Motor neuron (in vitro differentiated cells): ENCODE measurements around the gene LGI4. TPM values are rescaled to one million over a fixed set of nuclear protein-coding genes. Genes with fewer than 3 reads are reported as not detected.

Experiments
- ATAC-seq, 8 experiments: fragments of 200-7000 bp; cut with Tn5 transposase; replicated peaks in 6 of 8; 2 replicates each; pipeline ENCODE4 v1.8.0; 2021; ENCODE audit warnings: mild to moderate bottlenecking in 8 of 8, moderate library complexity in 8 of 8
- H3K27ac ChIP-seq, 2 donors: fragments of 250-450 bp; sonication (Bioruptor Pico); 2 replicates each; pipeline ENCODE4 v1.9.0; 2021; ENCODE audit warnings: antibody characterized with exemption in 2 of 2, mild to moderate bottlenecking in 2 of 2, moderate library complexity in 1 of 2
- H3K4me1 ChIP-seq, 2 donors: fragments of 250-450 bp; sonication (Bioruptor Pico); replicated peaks in 1 of 2; 2 replicates each; pipeline ENCODE4 v1.6.1; 2021; ENCODE audit warnings: antibody characterized with exemption in 2 of 2, mild to moderate bottlenecking in 2 of 2, moderate library complexity in 1 of 2
- H3K4me3 ChIP-seq, 5 donors: fragments of 250-450 bp; sonication (Bioruptor Pico); 2 replicates each; pipeline ENCODE4 v1.9.0; 2021; ENCODE audit warnings: antibody characterized with exemption in 5 of 5, mild to moderate bottlenecking in 5 of 5, moderate library complexity in 4 of 5
- WGBS, 10 experiments: fragments of 450-650 bp; shearing (Covaris generic); methylation state at CpG; one replicate each; pipeline ENCODE4 v1.0.0; 2022; 5-methylcytosine and 5-hydroxymethylcytosine counted together
- in situ Hi-C, 9 experiments: fragments of 400-800 bp; cut with MboI; loops; one replicate each; pipeline ENCODE4 v1.15.0; 2021; ENCODE audit warnings: low sequenced_read_pairs in 9 of 9, low pct_unique_long_range_greater_than_20kb in 2 of 9; ENCODE audit not compliant: unreplicated experiment in 9 of 9
- total RNA-seq, 8 experiments: library from RNA; unstranded; fragments of 300-600 nt; gene quantifications; 2 replicates each; pipeline versions ENCODE4 v1.2.3 to v1.2.4, GENCODE V29; 2022

The LGI4 gene
- total RNA-seq, 8 experiments from 2014 or later = 0.49 to 3.5 (median 1.7) TPM

- peak in 2 of 8 experiments; percentile 20 to 71 for ATAC-seq
- Histone ChIP-seq H3K4me3 (no peak overlapping the region), H3K27ac (no peak overlapping the region), H3K4me1 (no peaks in the 10 kb centered on the region)
- 40 to 68% (median 51%) methylated on average over 1 to 9 of the region's 16 CpGs; no CpG with 5 or more reads in 4 of the 10 experiments for WGBS, 10 experiments
- in situ Hi-C loops = no loop called here
These were observed 34.0 kb downstream of the LGI4 start for GRCh38 chr19:35100588-35101533.

DNA sequence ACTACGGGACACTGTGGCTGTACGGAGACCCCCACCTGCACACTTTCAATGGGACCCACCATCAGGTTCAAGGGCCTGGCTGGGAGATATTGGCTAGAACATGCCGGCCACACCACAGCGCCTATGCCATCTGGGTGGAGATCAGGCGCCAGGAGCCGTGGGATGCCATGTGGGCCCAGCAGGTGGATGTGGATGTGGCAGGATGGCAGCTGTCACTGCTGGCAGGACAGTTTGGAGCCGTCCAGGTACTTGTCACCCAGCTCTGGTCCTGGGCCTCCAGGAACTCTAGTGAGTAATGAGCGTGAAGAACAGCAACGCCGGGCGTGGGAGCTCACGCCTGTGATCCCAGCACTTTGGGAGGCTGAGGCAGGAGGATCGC lies 35.0 kb downstream of the LGI4 start:
- H3K4me1 ChIP-seq = no peaks in the 10 kb centered on the region
- H3K4me3 ChIP-seq = no peak overlapping the region
- H3K27ac ChIP-seq = no peak overlapping the region
- in situ Hi-C loops = no loop called here
- ATAC-seq = no peak
- 60 to 100% (median 85%) methylated on average over 1 to 5 of the region's 13 CpGs; no CpG with 5 or more reads in 2 of the 10 experiments for WGBS, 10 experiments

- ATAC-seq = no peak
- Histone ChIP-seq H3K27ac (no peak overlapping the region), H3K4me1 (no peaks in the 10 kb centered on the region), H3K4me3 (no peak overlapping the region)
- in situ Hi-C loops = no loop called here
- WGBS, 10 experiments = 60 to 80% (median 75%) methylated on average over 1 to 7 of the region's 21 CpGs; no CpG with 5 or more reads in 5 of the 10 experiments
These were observed 35.5 kb downstream of the LGI4 start for GRCh38 chr19:35099155-35099896.

DNA sequence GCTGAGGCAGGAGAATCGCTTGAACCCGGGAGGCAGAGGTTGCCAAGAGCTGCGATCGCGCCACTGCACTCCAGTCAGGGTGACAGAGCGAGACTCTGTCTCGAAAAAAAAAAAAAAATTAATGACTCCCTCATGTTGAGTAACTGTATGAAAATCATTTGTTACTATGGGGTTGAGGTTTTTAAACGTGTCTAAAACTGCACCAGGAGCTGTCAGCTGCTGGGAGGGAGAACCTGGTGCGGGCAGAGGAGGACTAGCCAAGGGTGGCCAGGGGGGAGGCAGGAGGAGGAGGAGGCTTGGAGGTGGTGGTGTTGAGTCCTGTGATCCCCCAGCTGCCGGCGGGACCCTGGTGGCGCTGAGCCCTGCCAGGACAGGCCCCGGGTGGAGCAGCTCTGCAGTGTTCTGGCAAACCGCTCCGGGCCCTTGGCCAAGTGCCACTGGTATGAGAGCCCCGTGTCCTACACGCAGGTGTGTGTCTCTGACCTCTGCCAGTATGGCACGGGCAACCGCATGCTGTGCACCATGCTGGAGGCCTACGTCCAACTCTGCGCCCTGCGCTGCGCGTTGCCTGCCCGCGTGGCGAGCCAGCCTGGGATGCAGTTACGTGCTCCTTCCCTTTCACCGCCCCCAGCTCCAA lies 36.3 kb downstream of the LGI4 start:
- in situ Hi-C loops = no loop called here
- Histone ChIP-seq H3K27ac (no peak overlapping the region), H3K4me3 (no peak overlapping the region), H3K4me1 (no peaks in the 10 kb centered on the region)
- no peak for ATAC-seq
- WGBS, 10 experiments = 17 to 95% (median 58%) methylated on average over 1 to 22 of the region's 29 CpGs; no CpG with 5 or more reads in 2 of the 10 experiments

- Histone ChIP-seq H3K4me1 (no peaks in the 10 kb centered on the region), H3K27ac (no peak overlapping the region), H3K4me3 (no peak overlapping the region)
- no peak for ATAC-seq
- in situ Hi-C loops = no loop called here
- WGBS, 10 experiments = 44 to 94% (median 65%) methylated on average over 3 to 8 of the region's 8 CpGs
These were observed 39.0 kb downstream of the LGI4 start for GRCh38 chr19:35095667-35096368.

- H3K27ac ChIP-seq = no peak overlapping the region
- no peaks in the 10 kb centered on the region for H3K4me1 ChIP-seq
- in situ Hi-C loops = no loop called here
- ATAC-seq = no peak
- H3K4me3 ChIP-seq = no peak overlapping the region
- WGBS, 10 experiments = 36 to 100% (median 90%) methylated on average over 1 to 4 of the region's 4 CpGs; no CpG with 5 or more reads in 1 of the 10 experiments
These were observed 40.2 kb downstream of the LGI4 start for GRCh38 chr19:35094656-35095055.

DNA sequence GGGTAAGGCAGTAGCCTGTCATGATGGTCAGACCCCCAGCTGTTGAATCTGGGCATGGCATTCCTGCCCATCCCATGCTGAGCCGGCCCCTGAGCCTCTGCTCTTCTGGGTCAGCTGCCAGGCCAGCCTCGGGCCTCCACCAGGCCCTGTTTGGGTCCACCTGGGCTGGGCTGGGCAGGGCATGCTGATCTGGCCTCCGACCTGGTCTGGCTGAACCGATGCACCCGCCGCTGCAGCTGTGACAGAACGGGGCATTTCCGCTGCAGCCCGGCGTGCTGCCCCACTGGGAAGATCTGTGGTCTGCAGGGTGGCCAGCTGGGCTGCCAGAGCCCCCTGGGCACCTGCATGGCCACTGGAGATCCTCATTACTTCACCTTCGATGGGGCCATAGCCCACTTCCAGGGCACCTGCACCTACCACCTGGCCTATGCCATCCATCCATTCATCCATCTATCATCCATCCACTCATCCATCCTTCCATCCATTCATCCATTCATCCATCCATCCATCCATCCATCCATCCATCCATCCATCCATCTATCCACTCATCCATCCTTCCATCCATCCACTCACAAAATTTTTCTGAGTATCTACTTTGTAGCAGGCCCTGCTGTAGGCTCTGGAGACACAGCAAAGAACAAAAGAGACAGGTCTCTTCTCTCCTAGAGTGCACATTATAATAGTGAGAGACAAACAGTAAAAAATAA lies 40.8 kb downstream of the LGI4 start:
- WGBS, 10 experiments = 60 to 100% (median 80%) methylated on average over 1 to 3 of the region's 11 CpGs; no CpG with 5 or more reads in 5 of the 10 experiments

DNA sequence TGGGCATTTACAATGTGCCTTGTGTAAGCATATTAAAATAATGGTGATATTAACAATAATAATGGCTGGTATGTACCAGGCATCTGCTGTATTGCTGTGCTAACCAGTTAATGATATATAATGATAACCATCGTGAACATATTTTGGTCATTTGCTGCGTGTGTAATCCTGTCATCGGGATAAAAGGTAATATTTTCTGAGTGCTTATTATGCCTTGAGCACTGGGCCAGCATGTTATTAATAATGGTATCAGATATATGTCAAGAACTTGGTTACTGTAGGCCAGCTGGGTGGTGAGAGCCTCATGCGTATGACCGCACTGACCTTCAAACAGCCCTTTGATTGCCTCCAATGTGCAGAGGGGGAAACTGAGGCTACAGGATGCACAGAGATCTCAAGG lies 41.4 kb downstream of the LGI4 start:
- 59 to 100% (median 88%) methylated on average over 1 to 5 of the region's 5 CpGs for WGBS, 10 experiments
- in situ Hi-C loops = no loop called here
- no peak overlapping the region for H3K27ac ChIP-seq
- no peak overlapping the region for H3K4me3 ChIP-seq
- ATAC-seq = no peak
- no peaks in the 10 kb centered on the region for H3K4me1 ChIP-seq

More for the DNA sequence above, 40.8 kb downstream of the LGI4 start:
- Histone ChIP-seq H3K4me3 (no peak overlapping the region), H3K27ac (no peak overlapping the region), H3K4me1 (no peaks in the 10 kb centered on the region)
- in situ Hi-C loops = no loop called here
- ATAC-seq = no peak

- Histone ChIP-seq H3K4me1 (no peaks in the 10 kb centered on the region), H3K4me3 (no peak overlapping the region), H3K27ac (no peak overlapping the region)
- ATAC-seq = peak; percentile 55 to 98 (median 67)
- WGBS, 10 experiments = 0 to 60% (median 0%) methylated on average over 1 to 5 of the region's 36 CpGs; no CpG with 5 or more reads in 4 of the 10 experiments
- in situ Hi-C loops = no loop called here
These were observed 44.2 kb downstream of the LGI4 start for GRCh38 chr19:35090506-35091214.

DNA sequence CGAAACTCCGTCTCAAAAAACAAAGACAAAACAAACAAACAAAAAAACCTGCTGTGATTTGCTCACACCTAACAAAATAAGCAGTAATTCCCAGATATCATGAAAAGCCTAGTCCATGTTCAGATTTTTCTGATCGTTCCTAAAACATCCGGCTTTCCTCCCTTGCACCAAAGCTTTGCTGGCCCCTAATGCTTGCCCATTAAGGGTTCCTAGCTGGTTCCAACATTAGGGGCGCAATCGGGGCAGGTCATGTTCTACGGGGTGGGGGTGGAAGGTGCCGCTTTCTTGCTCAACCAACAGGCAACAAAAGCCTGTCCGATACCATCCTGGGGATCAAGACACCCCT lies 44.7 kb downstream of the LGI4 start:
- Histone ChIP-seq H3K4me3 (no peak overlapping the region), H3K27ac (no peak overlapping the region), H3K4me1 (no peaks in the 10 kb centered on the region)
- ATAC-seq = peak in 1 of 8 experiments; percentile 26
- 0 to 100% (median 33%) methylated on average over 1 to 7 of the region's 9 CpGs; no CpG with 5 or more reads in 3 of the 10 experiments for WGBS, 10 experiments
- in situ Hi-C loops = no loop called here

- WGBS, 10 experiments = 40 to 92% (median 60%) methylated on average over 1 to 6 of the region's 8 CpGs; no CpG with 5 or more reads in 3 of the 10 experiments
- ATAC-seq = no peak
- no peak overlapping the region for H3K27ac ChIP-seq
- H3K4me1 ChIP-seq = no peaks in the 10 kb centered on the region
- in situ Hi-C loops = no loop called here
- H3K4me3 ChIP-seq = no peak overlapping the region
These were observed 45.3 kb downstream of the LGI4 start for GRCh38 chr19:35089554-35089953.
